HG03521 (cell line): ENCODE results near the gene SAE1.
A peak's percentile ranks its signal among the peaks of the same experiment; 100 is the strongest.
"Not testable (repeated sequence)": the region's sequence is repeated elsewhere in the genome, so short reads cannot be mapped to it uniquely, and the experiment has no call there.

Source experiments
- ATAC-seq: cut with Tn5 transposase; IDR thresholded peaks from one replicate; pipeline ENCODE4 v1.9.1; 2021; ENCODE audit warnings: mild to moderate bottlenecking, moderate library complexity; ENCODE audit not compliant: unreplicated experiment

The SAE1 gene

DNA sequence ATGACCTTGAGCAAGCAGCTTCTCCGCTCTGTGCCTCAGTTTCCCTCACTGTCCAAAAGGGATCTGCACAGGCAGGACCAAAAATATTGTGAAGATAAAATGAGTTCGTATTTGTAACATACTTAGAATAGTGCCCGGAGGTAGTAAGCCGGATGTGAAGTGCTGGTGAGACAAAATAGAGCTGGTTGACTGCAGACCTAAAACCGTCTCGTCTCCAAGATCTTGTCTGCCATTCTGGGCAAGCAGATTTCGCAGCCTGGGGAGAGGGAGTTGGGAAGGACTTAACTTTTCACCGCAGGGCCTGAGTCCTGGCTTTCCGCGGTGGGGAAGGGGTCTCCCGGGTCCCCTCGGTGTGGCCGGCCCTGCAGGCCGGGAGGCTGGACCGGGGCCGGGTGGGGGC lies 108.5 kb downstream of the SAE1 start:
- ATAC-seq, result no peak

DNA sequence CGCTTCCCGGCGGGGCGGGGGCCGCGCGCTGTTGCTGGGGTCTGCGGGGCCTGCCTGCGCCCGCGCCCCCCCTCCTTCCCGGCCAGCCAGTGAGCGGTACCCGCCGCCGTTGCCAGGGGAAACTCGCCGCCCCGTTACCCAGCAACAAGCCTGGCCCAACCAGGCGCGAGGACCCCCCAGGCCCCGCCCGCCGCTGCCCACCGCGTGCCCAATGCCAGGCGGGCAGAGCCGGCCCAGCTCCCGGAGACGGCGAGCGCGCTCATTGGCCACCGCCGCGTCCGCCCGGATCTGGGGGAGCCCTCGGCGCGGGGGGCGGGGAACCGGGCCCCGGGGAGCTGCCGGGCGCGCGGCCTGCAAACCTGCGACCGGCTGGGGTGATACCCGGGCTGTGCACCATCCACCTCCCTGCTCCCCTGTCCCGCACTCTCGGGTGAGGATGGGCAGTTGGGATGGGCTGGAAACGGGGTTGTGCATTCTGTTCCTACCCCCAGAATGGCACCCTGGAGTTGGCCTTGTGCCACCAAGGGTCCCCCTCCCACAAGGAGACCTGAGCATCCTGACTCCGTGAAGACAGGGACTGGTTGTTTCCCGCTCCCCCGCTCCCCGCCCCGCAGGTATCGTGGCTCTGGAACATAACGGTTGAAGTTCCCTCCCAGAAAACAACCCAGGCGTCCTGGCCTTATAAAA lies 109.1 kb downstream of the SAE1 start:
- no peak for ATAC-seq

DNA sequence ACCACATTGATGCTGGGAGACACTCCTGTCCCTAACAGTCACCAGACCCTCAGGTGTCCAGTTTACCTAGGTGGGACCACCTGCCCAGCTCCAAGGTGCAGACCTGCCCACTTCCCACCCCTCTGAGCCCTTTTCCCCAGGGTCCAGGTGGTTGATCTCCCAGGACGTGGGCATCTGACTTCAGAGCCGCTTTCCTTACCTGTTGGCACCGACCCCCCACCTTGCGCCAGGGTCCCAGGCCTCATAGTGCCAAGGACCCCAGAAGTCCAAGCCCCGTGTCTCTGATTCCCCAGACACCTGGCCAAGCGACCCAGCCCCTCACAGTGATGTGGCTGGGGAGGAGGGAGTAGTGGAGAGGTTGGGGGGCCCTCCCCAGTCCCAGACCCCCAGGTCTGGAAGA lies 109.9 kb downstream of the SAE1 start:
- ATAC-seq, result no peak

DNA sequence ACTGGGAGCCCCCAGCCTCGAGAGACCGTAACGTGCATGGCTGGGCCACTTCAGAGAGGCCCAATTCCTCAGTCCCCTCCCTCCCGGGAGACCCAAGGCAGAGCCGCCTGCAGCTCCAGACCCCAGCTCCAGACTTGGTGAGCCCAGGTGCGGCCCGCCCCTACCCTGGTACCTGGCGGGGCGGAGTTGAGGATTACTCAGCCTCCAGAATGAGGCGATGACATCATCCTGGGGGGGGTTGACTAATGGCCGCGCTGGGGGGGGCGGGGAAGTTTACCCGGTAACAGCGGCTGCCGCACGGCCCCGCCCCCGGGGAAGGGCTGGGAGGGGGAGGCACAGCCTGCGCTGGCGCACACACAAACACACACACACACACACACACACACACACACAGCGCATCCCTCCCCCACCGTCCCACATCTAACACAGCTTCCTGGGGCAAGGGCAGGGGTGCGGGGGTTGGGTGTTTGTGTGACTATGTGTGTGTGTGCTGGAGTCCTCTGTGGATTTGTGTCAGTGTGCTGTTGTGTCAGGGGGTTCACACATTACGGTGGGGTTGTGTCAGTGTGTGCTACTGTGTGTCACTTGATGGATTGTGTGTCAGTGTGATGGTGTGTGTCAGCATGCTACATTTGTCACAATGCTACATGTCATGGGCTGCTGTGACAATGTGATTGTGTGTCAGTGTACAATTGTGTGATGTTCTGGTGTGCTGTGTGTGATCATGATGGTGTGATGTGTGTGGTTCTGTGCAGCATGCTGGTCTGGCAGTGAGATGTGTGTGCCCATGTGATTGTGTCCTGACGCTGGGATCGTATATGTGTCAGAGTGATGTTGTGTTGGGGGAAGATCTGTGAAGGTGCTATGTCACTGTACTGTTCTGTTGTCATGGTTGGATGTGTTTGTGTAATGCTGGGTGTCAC lies 110.6 kb downstream of the SAE1 start:
- ATAC-seq, result no peak

DNA sequence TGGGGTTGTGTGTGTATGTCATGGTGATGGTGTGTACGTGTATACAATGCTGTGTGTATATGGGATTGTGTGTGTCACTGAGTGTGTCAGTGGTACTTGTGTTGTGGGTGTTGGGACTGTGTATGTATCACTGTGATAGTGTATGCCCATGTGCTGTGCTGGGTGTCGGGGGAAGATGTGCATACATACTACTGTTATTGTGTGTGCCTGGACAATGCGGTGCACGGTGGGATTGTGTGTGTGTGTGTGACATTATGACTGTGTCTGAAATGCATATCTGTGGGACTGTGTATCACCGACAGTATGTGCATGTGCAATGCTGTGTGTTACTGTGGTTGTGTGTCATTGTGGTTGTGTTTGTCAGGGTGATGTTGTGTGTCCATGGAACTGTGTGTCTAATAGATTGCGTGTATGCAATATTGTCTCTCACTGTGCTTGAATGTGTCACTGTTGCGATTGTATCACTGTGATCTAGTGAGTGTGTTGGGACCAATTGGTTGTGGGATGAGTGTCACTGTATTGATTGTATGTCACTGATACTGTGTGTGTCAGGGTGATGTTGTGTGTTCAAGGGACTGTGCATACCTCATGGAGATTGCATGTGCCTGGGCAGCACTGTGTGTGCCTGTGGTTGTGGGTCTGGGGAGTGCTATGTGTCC lies 111.4 kb downstream of the SAE1 start:
- no peak for ATAC-seq

DNA sequence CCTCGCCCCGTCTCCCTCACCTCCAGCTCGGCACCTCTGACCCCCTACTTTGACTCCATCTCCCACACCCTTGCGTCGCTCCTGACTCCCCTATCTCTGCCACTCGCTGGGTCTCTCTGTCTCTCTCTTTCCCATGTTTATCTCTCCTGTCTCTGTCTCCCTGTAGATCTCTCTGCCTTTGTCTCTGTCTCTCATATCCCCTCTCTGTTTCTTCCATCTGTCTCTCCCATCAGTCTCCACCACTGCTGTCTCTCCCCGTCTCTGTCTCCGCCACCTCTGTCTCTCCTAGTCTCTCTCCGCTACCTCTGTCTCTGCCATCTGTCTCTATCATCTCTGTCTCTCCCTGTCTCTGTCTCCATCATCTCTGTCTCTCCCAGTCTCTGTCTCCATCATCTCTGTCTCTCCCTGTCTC lies 112.7 kb downstream of the SAE1 start:
- ATAC-seq, result no peak

DNA sequence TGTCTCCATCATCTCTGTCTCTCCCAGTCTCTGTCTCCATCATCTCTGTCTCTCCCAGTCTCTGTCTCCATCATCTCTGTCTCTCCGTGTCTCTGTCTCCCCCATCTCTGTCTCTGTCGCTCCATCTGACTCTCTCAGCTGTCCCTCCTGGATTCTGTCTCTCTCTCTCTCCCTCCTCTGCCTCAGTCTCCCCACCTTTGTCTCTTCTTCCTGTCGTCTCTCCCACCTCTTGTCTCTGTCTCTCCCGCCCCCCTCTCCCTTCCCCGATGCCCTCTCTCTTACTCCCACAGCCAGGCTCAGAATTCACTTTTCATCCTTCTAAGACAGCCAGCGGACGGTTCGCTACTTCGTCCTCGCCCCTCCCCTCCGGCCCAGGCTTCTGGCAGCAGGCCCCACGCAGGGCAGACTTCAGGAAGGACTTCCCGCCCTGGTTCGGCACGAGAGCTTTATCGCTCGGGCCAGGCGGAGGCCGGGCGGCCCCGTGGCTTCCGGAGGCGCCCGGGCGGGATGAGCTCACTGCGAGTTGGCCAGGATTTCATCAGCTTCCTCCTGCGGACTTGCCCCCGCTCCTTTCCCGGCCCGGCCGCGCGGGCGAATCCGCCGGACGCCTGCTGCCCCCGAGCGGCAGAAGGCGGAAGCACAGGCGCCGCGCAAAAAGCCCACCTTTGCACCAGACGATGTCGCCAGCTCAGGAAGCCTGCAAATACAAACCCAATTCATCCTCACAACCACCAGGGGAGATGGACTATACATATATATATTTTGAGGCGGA lies 113.3 kb downstream of the SAE1 start:
- peak; percentile 56 for ATAC-seq

DNA sequence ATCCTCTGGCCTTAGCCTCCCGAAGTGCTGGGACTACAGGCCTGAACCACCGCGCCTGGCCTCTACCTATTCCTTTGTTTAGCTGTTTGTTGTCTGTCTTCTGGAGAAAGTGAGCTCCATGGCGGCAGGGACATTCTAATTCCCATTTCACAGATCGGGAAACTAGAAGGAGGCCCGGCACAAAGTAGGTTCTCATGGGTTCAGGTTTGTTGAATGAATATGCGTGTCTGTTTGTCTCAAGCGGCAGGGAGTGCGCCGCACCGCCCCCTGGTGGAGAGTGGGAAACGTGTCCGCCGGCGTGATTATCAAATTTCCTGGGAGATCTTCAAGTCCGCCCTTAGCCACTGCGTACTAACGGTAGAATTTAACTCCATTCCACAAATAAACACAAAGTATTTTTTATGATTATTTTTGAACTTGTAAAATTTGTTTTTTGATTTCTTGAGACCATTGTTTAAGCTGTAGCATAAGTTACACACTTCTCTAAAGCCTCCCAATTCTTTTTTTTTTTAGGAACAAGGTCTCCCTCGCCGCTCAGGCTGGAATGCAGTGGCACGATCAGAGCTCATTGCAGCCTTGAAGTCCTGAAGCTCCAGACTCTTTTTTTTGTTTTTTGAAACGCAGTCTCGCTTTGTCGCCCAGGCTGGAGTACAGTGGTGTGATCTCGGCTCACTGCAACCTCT lies 116.8 kb downstream of the SAE1 start:
- ATAC-seq, result no peak

DNA sequence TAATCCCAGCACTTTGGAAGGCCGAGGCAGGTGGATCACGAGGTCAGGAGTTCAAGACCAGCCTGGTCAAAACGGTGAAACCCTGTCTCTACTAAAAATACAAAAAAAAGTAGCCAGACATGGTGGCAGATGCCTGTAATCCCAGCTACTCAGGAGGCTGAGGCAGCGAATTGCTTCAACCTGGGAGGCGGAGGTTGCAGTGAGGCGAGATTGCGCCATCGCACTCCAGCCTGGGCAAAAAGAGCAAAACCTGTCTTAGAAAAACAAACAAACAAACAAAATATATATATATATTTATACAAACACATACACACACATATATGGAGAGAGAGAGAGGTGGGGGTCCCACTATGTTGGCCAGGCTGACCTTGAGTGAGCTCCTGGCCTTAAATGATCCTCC lies 122.4 kb downstream of the SAE1 start:
- not testable (repeated sequence) for ATAC-seq

DNA sequence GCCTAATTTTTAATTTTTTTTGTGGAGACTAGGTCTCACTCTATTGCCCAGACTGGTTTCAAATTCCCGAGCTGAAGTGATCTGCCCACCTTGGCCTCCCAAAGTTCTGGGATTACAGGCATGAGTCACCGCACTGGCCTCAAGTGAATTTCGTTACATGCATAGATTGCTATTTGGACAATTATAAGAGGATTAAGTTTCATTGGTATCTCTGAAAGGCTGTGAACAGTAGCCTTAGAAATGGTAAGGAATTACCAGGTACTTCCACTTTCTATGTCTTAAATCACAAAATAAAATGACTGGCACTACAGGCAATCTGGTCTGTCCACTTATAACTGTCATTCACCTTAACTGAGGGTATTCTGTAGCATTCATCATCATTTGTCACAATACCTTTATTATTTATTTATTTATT lies 122.8 kb downstream of the SAE1 start:
- ATAC-seq, result no peak

DNA sequence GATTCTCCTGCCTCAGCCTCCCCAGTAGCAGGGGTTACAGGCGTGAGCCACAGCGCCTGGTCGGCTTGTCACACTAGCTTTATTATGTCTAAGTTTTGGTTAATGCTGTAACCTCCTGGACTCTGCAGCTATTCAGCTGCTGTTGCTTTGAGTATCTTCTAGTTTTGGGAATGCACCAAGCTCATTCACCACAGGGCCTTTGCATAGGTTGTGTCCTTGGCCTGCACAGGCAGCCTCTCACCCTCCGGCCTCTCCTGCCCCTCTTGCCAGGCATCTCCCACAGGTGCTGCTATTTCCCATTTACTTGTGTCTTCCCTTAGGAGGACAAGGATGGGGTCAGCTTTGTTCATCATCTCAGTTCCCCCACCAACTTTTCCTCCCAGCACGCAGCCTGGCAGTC lies 123.3 kb downstream of the SAE1 start:
- ATAC-seq, result no peak

DNA sequence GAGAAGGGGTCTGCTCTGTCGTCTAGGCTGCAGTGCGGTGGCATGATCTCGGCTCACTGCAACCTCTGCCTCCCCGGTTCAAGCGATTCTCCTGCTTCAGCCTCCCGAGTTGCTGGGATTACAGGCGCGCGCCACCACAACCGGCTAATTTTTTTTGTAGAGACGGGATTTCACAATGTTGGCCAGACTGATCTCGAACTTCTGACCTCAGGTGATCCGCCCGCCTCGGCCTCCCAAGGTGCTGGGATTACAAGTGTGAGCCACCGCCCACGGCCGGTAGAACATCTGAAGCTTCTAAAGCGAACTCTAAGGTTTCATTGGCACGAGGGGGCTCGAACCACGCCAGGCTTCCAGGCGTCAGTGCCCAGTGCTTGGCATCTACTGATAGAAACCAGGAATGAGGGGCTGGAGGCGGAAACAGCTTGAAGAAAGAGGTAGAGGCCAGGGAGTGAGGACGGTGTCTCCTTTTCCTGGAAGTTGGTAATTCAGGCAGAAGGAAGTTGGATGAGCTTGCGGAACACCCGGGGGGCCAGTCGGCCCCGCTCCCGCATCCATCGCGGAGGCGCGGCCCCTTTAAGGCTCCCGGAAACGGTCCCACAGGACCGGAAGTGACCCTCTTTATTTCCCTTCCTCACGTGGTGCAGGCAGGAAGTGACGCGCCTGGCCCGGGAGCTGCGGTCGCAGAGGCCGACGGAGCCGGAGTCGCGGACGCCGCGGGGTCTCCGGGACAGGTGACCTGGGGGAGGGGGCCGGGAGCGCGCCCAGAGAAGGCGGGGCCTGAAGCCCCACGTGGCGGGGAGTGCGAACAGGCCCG lies 125.5 kb downstream of the SAE1 start, which contains the start of gene CCDC9:
CCDC9 (plus strand) TSS at position 647 of the 814 bp plus-strand sequence. CDS start 1,876 bp downstream, outside the sequence.
- ATAC-seq, result peak; percentile 41

DNA sequence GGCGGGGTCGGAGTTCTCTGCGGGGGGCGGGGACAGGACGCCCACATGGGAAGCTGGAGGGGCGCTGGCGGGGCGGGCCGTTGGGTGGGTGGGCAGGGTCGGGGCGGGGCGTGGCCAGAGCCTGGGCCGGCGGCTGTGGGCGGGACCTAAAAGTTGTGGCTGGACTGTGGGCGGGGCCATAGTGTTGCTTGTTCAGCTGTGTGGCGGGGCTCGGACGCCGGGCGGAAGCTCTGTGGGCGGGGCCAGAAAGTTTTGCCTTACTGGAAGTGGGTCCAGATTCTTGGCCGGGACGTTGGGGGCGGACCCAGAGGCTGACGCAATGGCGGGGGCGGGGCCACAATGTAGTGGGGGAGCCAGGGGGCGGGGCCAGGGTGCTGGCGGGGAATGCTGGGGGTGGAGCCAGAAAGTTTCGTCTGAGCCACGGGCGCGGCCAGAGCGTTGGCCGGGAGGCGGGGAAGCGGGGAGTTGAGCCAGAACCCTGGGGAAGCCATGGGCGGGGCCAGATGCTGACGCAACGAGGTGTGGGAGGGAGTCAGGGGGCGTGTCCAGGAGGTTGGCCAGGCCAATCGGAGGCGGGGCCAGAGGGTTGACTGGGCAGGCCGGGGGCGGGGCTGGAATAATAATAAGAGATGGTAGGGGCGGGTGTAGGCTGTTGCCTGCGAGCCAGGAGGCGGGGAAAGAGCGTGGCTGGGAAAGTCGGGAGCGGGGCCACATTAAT lies 126.2 kb downstream of the SAE1 start:
- ATAC-seq, result peak; percentile 67

DNA sequence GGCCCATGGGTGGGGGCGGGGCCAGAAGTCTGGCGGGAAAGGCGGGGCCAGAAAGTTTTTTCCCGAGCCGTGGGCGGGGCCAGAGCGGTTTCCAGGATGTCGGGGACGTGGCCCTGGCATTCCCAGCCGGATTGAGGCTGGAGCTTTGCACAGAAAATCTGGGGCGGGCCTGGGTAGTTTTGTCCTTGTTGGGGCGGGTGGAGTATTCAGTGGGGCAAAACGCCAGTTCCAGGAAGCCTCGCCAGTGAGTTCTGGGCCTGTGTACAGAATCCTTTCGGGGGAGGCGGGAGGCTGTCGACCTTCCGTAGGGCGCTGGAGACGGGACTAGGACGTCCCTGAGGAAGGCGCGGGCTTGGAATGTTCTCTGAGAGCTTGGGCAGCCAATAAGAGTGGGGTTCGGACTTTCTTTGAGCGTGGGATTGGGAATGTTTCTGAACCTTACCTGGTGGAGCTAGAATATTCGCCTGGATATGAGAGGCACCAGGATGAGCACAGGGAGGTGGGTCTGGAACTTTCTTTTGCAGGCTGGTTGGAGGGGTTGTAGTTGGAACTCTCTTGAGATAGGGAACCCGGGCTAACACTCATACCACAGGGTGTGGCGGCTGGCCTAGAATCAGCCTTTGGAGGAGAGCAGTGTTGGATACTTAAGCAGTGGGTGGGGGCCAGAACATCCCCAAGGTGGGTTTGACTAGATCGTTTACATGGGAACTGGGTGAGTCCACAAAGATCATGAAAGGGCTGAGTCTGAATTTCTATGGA lies 127.0 kb downstream of the SAE1 start:
- no peak for ATAC-seq

DNA sequence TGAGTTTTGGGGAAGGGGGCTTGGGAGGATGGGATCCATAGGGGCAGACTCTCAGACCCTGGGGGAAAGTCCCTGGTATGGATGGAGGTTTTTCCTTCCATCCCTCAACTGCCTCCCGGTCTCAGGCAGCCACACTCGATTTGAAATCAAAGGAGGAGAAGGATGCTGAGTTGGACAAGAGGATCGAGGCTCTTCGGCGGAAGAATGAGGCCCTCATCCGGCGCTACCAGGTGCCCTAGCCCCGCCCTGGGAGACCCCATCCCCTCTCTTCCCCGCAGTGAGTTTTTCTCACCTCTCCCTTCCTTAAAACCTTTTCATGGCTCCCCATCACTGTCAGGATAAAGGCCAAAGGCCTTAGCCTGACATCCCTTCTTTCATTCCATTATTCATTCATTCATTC lies 127.8 kb downstream of the SAE1 start:
- ATAC-seq, result no peak

DNA sequence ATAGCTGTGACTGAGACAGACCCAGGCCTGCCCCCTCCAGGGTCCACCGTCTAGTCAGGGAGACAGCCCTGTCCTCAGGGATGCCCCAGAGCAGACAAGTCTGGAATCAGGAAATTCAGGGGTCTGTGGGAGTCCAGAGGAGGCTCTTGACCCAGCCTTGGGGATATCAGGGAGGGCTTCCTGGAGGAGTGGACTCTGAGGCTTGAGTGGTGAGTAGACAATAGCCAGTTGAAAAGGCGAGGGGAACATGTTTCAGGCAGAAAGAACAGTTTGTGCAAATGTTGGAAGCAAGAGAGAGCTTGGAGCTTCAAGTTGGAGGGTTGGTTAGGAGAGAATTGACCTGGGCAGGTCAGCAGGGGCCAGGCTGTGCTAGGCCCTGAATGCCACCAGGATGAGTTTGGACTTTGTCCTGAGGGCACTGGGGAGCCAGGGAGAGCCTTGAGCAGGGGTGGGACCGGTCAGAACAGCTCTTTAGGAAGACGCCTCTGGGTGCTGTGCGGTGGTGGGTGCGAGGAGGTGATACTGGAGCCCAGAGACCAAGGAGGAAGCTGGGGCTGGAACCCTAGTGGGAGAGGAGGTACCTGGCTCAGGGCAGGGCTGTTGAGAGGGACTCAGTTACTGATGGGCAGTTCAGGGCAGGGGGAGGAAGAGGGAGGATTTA lies 128.4 kb downstream of the SAE1 start:
- no peak for ATAC-seq
